ENCODE data around the gene ADCY7.

Gene ADCY7

DNA sequence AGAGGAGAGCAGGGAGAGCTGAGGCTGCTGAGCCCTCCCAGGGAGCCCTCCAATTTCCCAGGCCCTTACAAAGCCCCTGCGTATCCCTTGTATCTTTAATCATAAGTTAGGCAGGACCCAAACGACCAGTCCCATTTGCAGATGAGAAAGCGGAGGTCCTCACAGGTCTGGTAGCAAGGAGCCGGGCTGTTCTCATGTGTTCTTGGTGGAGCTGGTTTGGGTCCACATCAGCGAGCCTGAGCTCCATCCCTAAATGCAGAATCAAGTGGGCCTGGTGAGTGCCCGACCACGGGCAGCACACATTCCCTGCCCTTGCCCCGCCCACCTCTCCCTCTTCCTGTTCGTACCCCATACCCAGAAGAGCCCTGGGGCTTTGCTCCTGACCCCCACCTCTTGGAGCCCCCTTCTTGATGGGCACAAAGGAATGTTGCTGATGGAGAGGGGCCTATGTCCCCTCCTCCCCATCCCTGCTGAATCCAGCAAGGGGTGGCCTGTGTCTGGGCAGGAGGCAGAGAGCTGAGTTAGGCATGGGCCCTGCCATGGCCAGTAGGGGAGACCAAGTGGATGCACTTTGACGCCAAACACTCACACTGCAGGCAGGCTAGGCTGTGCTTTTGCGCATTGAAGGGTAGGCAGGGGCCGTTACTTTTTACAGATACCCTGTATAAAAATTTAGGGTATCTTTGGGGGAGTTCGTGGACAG is 18.3 kb upstream of the ADCY7 start:
- DNase-seq: no peak

DNA sequence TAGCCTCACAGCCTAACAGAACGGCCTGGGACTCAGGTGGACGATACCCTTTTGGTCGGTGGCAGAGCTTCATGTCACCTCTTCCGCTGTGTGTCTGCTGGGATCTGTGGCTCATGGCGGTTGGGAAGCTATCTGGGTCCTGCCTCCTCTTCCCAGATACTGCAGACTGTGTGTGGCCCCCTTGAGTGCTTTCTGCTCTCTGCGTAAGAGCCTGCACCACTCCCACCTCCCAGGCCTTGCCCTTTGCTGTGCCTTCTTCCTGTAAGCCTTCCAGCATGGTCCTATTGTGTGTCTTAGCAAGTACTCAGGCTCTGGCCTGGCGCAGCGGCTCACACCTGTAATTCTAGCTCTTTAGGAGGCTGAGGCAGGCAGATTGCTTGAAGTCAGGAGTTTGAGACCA is 17.5 kb upstream of the ADCY7 start:
- DNase-seq: no peak

- no peak for DNase-seq
Measured at GRCh38 chr16:50251375-50252081, 14.8 kb upstream of the ADCY7 start.

GRCh38 chr16:50252082-50252611 is 14.2 kb upstream of the ADCY7 start:
- DNase-seq: peak in 5 of 56 donors; percentile 17 to 52 (median 36)

- DNase-seq: no peak
Measured at GRCh38 chr16:50252874-50253513, 13.4 kb upstream of the ADCY7 start.

DNA sequence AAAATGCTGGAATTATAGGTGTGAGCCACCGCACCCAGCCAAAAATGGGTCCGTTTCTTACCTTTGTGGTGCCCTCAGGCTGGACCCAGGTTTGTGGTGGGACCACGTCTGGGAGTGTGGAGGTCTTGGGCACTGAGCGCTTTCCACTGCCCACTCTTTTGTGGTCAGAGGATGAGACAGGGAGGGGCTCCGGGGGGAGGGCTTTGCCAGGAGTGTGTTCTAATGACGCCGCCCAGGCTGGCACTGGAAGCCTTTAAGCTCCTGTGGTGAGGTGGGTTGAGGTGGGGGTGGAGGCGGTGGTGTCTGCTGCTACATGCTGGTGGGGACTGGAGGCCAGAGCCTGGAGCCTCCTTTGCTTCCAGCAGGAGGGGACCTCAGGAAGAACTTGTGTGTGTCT is 12.8 kb upstream of the ADCY7 start:
- DNase-seq: no peak

- DNase-seq: no peak
Measured at GRCh38 chr16:50254072-50254471, 12.3 kb upstream of the ADCY7 start.

GRCh38 chr16:50255538-50255937 is 10.8 kb upstream of the ADCY7 start:
- no peak for DNase-seq

DNA sequence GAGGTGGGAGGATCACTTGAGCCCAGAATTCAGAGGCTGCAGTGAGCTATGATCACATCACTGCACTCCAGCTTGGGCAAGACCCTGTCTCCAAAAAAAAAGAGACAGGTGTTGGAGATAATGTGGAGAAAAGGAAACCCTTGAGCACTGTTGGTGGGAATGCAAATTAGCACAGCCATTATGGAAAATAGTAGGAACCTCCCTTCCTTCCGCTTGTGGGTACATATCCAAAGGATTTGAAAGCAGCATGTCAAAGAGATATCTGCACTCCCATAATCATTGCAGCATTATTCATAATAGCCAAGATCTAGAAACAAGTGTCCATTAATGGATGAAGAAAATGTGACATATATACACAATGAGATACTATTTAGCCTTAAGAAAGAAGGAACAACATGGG is 9.7 kb upstream of the ADCY7 start:
- no peak for DNase-seq

DNA sequence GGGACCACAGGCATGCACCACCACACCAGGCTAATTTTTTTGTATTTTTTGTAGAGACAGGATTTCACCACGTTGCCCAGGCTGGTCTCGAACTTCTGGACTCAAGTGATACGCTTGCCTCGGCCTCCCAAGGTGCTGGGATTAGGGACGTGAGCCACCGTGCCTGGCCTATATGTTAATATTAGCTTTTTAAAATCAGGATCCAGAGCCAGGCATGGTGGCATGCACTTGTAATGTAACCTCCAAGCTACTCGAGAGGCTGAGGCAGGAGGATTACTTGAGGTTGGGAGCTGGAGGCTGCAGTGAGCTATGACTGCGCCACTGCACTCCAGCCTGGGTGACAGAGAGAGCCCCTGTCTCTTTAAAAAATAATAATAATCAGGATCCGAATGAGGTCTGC is 8.5 kb upstream of the ADCY7 start:
- no peak for DNase-seq

DNA sequence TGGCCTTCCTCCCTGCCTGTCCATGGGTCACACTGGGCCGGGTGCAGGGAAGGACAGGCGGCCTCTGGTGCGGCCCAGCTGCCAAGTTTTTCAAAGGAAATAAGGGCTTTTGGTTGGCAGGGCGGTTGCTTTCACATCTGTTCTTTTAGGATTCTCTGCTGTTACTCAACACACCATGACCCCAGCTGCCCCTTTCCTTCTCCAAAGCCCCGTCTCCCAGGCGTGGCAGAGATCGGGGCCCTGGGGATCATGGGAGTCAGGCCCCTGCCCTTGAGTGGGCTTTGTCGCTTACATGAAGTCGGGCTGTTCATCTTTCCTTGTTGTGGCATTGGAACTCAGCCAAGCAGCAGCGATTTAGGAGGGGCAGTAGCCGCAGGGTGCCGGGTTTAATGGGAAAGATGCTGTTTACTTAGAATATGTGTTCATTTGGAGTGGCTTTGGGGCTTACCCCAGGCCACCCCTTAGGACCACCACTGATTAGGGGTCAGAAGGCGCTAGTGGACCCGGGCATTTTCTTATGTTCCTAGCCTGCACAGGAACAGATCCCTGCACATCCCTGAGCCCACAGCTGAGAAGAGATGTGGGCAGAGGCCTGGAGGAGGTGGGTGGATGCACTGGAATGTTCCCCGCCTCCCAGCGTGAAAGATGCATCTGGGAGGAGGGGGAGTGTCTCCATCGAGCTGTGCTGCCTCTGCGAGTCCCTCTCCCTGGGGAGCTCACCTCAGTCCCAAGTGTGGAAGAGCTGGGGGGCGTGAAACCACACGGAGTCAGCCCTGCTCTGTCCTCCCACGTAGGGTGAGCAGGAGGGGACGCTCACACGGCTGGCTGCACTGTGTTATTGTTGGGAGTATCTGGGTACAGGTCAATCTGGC is 6.8 kb upstream of the ADCY7 start:
- peak in 2 of 56 donors; percentile 21 to 41 for DNase-seq

DNA sequence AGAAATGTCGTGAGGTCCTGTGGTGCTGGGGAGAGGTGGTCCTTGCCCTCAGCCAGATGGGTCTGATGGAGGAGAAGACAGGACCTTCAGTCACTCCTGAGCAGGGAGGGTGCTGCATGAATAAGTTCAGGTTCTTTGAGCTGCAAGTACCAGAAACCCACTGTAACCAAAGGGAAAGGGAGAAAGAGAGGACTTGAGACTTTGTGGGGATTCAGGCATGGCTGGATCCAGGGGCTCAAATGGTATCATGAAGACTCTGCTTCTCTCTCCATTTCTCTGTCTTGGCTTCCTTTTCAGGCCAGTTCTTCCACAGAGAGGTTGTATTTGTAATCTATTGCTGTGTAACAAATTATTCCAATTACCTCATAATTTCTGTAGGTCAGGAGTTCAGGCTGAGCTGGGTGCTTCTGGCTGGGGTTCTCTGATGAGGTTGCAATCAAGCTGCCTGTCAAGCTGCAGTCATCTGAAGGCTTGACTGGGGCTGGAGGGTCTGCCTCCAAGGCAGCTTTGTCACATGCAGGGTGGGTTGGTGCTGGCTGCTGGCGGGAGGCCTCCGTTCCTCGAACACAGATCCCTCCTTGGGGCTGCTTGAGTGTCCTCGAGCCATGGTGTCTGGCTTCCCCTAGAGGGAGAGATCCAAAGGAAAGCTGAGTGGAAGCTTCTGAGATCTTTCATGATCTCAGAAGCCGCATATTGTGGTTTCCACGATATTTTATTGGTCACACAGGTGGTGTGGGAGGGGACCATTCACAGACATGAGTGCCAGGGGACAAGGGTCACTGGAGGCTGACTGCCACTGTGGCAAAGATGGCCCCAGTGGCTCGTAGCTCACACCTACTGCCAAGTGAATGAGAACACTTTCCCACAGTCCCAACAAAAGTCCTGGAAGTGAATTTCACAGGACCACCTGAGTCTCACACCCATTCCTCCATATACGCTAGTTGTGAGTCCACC is 5.9 kb upstream of the ADCY7 start:
- no peak for DNase-seq

DNA sequence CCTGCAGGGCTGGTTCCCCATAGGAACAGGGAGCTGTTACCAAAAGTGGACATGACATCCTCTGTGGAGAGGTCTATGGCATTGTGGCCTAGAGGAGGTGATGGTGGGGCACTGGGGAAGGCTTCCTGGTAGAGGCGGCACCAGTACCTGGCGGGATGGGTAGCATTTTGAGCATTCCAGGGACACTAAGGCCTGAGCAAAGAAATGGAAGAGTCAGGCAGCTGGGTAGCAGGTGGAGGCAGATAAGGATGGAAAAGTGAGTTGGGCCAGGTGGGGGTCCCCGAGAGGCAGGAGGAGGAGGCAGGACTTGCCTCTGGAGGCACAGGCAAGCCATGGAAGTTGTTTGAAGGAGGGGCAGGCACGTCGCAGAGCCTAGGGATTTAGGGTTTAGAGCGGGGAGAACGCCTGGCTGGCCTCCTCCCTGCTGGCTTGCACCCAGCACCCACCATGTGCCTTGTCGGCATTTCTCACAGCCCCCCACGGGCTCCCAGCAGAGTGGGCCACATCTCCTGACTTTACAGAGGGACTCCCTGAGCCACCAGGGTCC is 5.1 kb upstream of the ADCY7 start:
- DNase-seq: no peak

GRCh38 chr16:50261707-50262235 is 4.6 kb upstream of the ADCY7 start:
- no peak for DNase-seq

DNA sequence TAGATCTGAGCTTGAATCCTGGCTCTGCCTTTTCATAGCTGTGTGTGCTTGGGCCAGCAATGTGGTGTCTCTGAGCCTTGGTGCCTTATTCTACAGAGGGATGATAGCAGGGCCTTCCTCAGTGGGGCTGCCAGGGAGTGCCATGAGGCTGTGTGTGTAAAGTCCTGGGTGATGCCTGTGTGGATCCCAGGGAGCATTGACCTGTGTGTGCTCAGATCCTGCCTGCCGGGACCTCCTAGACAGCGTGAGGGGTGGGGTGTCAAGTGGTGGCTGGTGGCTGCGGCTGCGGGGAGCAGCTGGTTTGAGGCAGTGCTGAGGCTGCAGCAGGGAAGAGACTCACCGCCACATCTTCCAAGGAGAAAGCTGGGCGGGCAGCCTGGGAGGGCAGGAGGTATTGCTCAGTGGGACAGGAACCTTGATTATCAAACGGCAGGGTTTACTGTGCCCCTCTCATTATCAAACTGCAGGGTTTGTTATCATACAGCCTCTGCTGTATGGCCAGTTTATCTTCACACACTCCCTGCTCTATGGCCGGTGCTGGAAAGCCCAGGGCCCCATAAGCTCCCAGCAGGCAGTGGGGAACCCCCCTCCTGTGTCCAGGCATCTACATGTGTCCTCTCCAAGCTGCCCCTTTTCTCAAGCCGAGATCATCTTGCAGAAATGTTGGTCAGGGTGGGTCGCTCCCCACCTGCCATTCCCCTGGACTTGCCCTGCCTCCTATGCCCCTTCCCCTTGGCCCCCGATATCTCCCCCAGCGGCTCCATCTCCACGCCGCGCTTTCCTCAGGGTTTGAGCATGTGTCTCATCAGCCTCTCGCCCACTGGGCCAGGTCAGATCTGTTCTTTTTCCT is 3.1 kb upstream of the ADCY7 start:
- DNase-seq: no peak

GRCh38 chr16:50263940-50264929 is 2.1 kb upstream of the ADCY7 start:
- no peak for DNase-seq

- no peak for DNase-seq
Measured at GRCh38 chr16:50265260-50265659, 1.1 kb upstream of the ADCY7 start.
